GM23248 (cell line): ENCODE measurements around the gene ZNF697.

Experiments used
- EZH2 ChIP-seq: fragments of 200-600 bp; sonication (generic); IDR thresholded peaks from 2 replicates; pipeline ENCODE4 v1.6.1; 2018; ENCODE audit warnings: antibody characterized with exemption, mild to moderate bottlenecking; ENCODE audit not compliant: insufficient read depth, poor library complexity, severe bottlenecking
- EZH2phosphoT487 ChIP-seq: fragments of 200-600 bp; sonication (generic); IDR thresholded peaks from 2 replicates; pipeline ENCODE4 v1.6.1; 2018; ENCODE audit warnings: antibody characterized with exemption, moderate library complexity, mild to moderate bottlenecking, low read depth; ENCODE audit not compliant: insufficient read depth

DNA sequence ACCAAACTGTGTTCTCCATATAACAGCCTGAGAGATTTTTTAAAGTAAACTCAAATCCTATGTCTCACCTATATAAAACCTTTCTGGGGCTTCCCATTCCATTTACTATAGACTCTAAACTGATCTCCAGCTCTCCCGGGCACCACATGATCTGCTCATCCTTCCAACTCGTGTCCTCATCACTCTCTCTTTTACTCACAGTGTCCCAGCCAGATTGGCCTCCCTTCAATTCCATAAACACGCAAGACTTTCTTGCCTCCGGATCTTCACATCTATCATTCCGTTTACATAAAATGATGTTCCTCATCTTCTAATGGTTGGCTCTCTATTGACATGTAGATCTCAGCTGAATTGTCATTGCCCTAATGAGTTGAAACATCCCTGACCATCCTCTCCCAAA lies 59.4 kb downstream of the ZNF697 start:
- TF ChIP-seq EZH2phosphoT487 (no peak), EZH2 (no peak)
